ENCODE measurements around the gene SAFB2. TPM values are rescaled to one million over a fixed set of nuclear protein-coding genes. Genes with fewer than 3 reads are reported as not detected.

The SAFB2 gene
- total RNA-seq, 1 donor from 2014 or later = 143 TPM

GRCh38 chr19:5590151-5590864 lies 32.3 kb downstream of the SAFB2 start:
- no peak for TF ChIP-seq CTCF (IDR thresholded peaks at IDR 0.05)
- Mint-ChIP-seq H3K9me3 (no peaks in the 10 kb centered on the region), H3K27ac (no peak overlapping the region), H3K36me3 (ENCODE audit: low read depth) (peaks cover 89% of the 10 kb centered on the region), H3K4me3 (no peak overlapping the region), H3K27me3 (no peaks in the 10 kb centered on the region), H3K4me1 (peaks cover 12% of the 10 kb centered on the region)
- DNase-seq (no peak), ATAC-seq (ENCODE audit: low read depth) (no peak)
- ChIA-PET POLR2A (no interaction called here), CTCF (no interaction called here)
- intact Hi-C loops (cut with micrococcal nuclease) = no loop called here

DNA sequence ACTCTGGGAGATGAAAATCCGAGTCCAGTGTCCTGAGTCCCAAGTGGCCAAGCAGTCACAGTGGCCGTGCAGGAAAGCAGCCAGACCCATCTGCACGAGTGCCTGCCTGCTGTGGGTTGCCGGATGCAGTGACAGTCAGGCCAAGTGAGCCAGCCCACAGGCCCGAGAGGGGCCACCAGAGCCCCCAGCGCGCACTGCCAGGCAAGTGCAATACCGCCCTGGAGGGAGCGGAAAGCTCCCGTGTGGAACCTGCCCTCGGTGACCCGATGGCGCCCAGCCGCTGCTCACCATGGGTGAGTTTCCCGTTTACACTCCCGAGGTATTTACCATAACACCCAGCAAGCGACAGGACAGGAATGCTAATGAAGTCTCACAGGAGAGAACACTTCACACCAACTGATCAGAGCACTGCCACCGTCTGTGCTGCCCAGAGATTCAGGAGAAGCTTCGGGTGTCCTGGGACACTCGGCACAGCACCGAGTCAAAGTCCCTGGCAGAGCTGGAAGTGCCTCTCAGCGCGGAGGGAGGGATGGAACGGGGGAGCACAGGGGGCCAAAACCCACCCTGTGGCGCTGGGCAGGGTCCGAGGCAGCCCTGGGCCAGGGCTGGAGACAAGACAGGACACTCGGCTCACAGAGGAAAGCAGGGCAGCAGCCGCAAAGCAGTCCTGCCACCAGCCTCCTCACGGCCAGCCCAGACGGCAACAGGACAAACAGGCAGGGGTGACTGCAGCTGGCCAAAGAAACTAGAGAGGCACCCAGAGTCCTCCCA lies 33.5 kb downstream of the SAFB2 start:
- H3K27ac Mint-ChIP-seq = no peak overlapping the region
- no peak for ATAC-seq (ENCODE audit: low read depth)

GRCh38 chr19:5588441-5588840 lies 34.1 kb downstream of the SAFB2 start:
- Mint-ChIP-seq H3K27ac (no peak overlapping the region), H3K4me1 (peaks cover 12% of the 10 kb centered on the region)
- intact Hi-C loops (cut with micrococcal nuclease) = no loop called here

More for the DNA sequence above, 33.5 kb downstream of the SAFB2 start:
- H3K4me3 Mint-ChIP-seq = no peak overlapping the region
- peaks cover 83% of the 10 kb centered on the region for H3K36me3 Mint-ChIP-seq (ENCODE audit: low read depth)
- intact Hi-C loops (cut with micrococcal nuclease) = no loop called here
- H3K27me3 Mint-ChIP-seq = no peaks in the 10 kb centered on the region
- CTCF ChIA-PET = no interaction called here
- no peaks in the 10 kb centered on the region for H3K9me3 Mint-ChIP-seq
- no peak for TF ChIP-seq CTCF (IDR thresholded peaks at IDR 0.05)
- H3K4me1 Mint-ChIP-seq = peaks cover 12% of the 10 kb centered on the region
- no peak for DNase-seq
- POLR2A ChIA-PET = no interaction called here

DNA sequence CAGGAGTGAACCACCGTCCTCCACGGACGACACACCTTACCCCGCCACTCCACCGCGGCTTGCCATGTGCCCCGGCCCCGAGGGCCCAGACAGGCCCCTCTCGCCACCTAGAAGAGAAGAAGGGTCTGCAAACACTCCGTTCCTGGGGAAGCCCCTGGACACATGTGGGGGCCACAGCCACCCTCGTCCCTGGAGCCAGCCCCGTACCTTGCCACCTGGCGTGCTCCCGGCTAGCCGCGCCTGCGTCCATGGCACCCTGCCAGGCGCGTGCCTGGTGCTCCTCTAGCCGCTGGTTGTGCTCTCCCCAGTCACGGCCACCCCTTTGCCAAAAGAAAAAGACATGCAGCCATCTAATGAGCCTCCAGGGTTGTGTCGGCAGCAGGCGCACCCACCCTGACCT lies 34.9 kb downstream of the SAFB2 start:
- ChIA-PET POLR2A (no interaction called here), CTCF (no interaction called here)
- H3K4me3 Mint-ChIP-seq = no peak overlapping the region
- H3K36me3 Mint-ChIP-seq (ENCODE audit: low read depth) = peaks cover 74% of the 10 kb centered on the region
- DNase-seq = no peak
- no peak for TF ChIP-seq CTCF (IDR thresholded peaks at IDR 0.05)
- intact Hi-C loops (cut with micrococcal nuclease) = no loop called here
- H3K4me1 Mint-ChIP-seq = peaks cover 12% of the 10 kb centered on the region
- no peaks in the 10 kb centered on the region for H3K27me3 Mint-ChIP-seq
- no peaks in the 10 kb centered on the region for H3K9me3 Mint-ChIP-seq
- no peak overlapping the region for H3K27ac Mint-ChIP-seq
- ATAC-seq (ENCODE audit: low read depth) = no peak

More at GRCh38 chr19:5588441-5588840, 34.1 kb downstream of the SAFB2 start:
- H3K36me3 Mint-ChIP-seq (ENCODE audit: low read depth) = peaks cover 78% of the 10 kb centered on the region
- ATAC-seq (ENCODE audit: low read depth) (no peak), DNase-seq (no peak)
- TF ChIP-seq CTCF (IDR thresholded peaks at IDR 0.05) = no peak
- no peaks in the 10 kb centered on the region for H3K27me3 Mint-ChIP-seq
- no peaks in the 10 kb centered on the region for H3K9me3 Mint-ChIP-seq
- ChIA-PET CTCF (no interaction called here), POLR2A (no interaction called here)
- H3K4me3 Mint-ChIP-seq = no peak overlapping the region

GRCh38 chr19:5587071-5587455 lies 35.5 kb downstream of the SAFB2 start:
- CTCF ChIA-PET = no interaction called here
- H3K36me3 Mint-ChIP-seq (ENCODE audit: low read depth) = peaks cover 68% of the 10 kb centered on the region

More at GRCh38 chr19:5587071-5587455, 35.5 kb downstream of the SAFB2 start:
- intact Hi-C loops (cut with micrococcal nuclease) = no loop called here
- Mint-ChIP-seq H3K9me3 (no peaks in the 10 kb centered on the region), H3K27ac (no peak overlapping the region), H3K4me1 (peaks cover 12% of the 10 kb centered on the region), H3K4me3 (no peak overlapping the region), H3K27me3 (no peaks in the 10 kb centered on the region)
- POLR2A ChIA-PET = no interaction called here
- no peak for TF ChIP-seq CTCF (IDR thresholded peaks at IDR 0.05)
- ATAC-seq (ENCODE audit: low read depth) = no peak
- no peak for DNase-seq

Measured in activated B cell treated with CpG ODN at 0.5 μM for 24 hours (primary cell).